ENCODE measurements around the gene MCRS1.

The MCRS1 gene

DNA sequence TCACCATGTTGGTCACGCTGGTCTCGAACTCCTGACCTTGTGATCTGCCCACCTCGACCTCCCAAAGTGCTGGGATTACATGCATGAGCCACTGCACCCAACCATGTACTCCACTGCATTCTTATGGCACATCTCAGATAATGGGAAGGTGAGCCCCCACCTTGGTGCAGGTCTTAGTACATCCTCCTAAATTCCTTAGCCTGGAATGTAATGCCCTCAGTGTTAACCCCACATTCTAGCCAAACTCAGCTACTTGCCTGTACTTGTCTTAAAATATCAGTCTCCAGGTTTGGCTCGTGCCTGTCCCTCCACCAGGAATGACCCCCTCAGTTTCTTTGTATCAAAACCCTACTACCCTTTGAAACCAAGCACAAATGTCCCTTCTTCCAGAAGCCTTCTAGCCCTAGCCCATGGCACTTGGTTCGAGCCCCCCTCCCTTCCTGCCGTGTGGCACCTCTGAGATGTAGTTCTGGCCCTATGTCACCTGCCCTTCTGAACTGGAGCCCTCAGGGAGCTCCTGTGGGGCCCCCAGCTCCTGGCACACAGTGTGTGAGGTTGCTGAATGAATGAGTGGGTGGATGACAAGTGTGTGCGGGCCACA lies 20.8 kb downstream of the MCRS1 start:
- no peak overlapping the region for H3K9ac ChIP-seq (ENCODE audit: low read depth, low read length, poor library complexity, severe bottlenecking)
- H3K4me1 ChIP-seq (ENCODE audit: insufficient read depth, low read length, poor library complexity, severe bottlenecking): peaks cover 8% of the 10 kb centered on the region
- no peak overlapping the region for H3K4me3 ChIP-seq (ENCODE audit: low read length, poor library complexity, severe bottlenecking)
- no peaks in the 10 kb centered on the region for H3K36me3 ChIP-seq (ENCODE audit: insufficient read depth, low read length)
- H3F3A ChIP-seq (ENCODE audit: low read depth): no peaks in the 10 kb centered on the region
- no peaks in the 10 kb centered on the region for H3K79me2 ChIP-seq (ENCODE audit: insufficient read depth, low read length)
- TF ChIP-seq, protein P1, sequence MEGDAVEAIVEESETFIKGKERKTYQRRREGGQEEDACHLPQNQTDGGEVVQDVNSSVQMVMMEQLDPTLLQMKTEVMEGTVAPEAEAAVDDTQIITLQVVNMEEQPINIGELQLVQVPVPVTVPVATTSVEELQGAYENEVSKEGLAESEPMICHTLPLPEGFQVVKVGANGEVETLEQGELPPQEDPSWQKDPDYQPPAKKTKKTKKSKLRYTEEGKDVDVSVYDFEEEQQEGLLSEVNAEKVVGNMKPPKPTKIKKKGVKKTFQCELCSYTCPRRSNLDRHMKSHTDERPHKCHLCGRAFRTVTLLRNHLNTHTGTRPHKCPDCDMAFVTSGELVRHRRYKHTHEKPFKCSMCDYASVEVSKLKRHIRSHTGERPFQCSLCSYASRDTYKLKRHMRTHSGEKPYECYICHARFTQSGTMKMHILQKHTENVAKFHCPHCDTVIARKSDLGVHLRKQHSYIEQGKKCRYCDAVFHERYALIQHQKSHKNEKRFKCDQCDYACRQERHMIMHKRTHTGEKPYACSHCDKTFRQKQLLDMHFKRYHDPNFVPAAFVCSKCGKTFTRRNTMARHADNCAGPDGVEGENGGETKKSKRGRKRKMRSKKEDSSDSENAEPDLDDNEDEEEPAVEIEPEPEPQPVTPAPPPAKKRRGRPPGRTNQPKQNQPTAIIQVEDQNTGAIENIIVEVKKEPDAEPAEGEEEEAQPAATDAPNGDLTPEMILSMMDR (conservative IDR thresholded peaks at IDR 0.05; ENCODE audit: low read length): no peak
- TF ChIP-seq EZH2phosphoT487 (IDR thresholded peaks at IDR 0.05; ENCODE audit: borderline replicate concordance): no peak
- H3K4me2 ChIP-seq (ENCODE audit: low read depth, low read length, poor library complexity, severe bottlenecking): no peak overlapping the region
- no peaks in the 10 kb centered on the region for H3K9me2 ChIP-seq (replicated peaks; ENCODE audit: low read depth, low read length)
- H3K27me3 ChIP-seq (ENCODE audit: insufficient read depth, low read length, poor library complexity, severe bottlenecking): no peaks in the 10 kb centered on the region
- no peaks in the 10 kb centered on the region for H4K20me1 ChIP-seq (ENCODE audit: insufficient read depth, low read length, poor library complexity, severe bottlenecking)
- H3K9me3 ChIP-seq (ENCODE audit: insufficient read depth, low read depth, low read length): no peaks in the 10 kb centered on the region
- H2AFZ ChIP-seq (ENCODE audit: low read length): no peak overlapping the region

DNA sequence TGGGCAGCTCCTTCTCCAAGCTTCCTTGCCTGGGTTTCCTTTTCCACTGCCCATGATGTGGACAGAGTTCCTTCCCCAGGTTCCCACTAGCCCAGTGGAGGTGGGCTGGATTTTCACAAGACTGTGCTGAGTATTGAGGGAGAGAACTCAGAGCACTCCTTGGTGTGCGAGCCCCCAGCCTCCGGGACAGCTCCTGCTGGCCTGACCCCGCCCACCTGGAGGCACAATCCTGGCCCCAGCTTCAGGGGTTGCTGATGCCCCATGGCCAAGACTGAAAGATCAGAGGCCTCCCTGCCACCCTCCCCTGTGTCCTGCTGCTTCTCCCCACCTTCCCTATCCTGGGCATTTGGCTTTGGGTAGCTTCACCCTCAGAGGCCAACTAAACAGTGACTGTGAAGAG lies 21.5 kb downstream of the MCRS1 start:
- H4K20me1 ChIP-seq (ENCODE audit: insufficient read depth, low read length, poor library complexity, severe bottlenecking): no peaks in the 10 kb centered on the region
- H3K9me2 ChIP-seq (replicated peaks; ENCODE audit: low read depth, low read length): no peaks in the 10 kb centered on the region
- H3K4me2 ChIP-seq (ENCODE audit: low read depth, low read length, poor library complexity, severe bottlenecking): no peak overlapping the region

DNA sequence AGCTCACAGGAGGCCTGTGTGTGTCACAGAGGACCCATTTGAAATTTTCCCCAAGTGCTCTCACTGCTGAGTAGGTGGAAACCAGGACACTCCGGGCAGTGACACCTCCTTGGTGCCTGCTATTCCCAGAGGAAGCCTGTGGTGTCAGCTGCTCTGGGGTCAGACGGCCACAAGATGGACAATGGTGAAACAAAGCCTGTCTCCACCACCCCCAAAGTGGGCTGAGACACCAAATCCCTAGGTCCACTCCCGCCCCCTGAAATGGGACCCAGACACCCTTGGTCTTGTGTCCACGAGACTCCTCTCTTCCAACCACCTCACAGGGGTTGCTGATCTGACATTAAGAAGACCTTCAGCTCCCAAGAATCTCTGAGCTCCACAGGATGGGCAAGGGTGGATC lies 22.1 kb downstream of the MCRS1 start:
- Histone ChIP-seq H3K9ac (ENCODE audit: low read depth, low read length, poor library complexity, severe bottlenecking) (no peak overlapping the region), H3K36me3 (ENCODE audit: insufficient read depth, low read length) (no peaks in the 10 kb centered on the region), H3K4me3 (ENCODE audit: low read length, poor library complexity, severe bottlenecking) (no peak overlapping the region), H3F3A (ENCODE audit: low read depth) (no peaks in the 10 kb centered on the region), H4K20me1 (ENCODE audit: insufficient read depth, low read length, poor library complexity, severe bottlenecking) (no peaks in the 10 kb centered on the region), H3K79me2 (ENCODE audit: insufficient read depth, low read length) (no peaks in the 10 kb centered on the region), H2AFZ (ENCODE audit: low read length) (no peak overlapping the region), H3K4me1 (ENCODE audit: insufficient read depth, low read length, poor library complexity, severe bottlenecking) (no peaks in the 10 kb centered on the region), H3K9me2 (replicated peaks; ENCODE audit: low read depth, low read length) (no peaks in the 10 kb centered on the region), H3K9me3 (ENCODE audit: insufficient read depth, low read depth, low read length) (no peaks in the 10 kb centered on the region), H3K4me2 (ENCODE audit: low read depth, low read length, poor library complexity, severe bottlenecking) (no peak overlapping the region), H3K27me3 (ENCODE audit: insufficient read depth, low read length, poor library complexity, severe bottlenecking) (no peaks in the 10 kb centered on the region)
- TF ChIP-seq, protein P1 (conservative IDR thresholded peaks at IDR 0.05; ENCODE audit: low read length): no peak
- no peak for TF ChIP-seq EZH2phosphoT487 (IDR thresholded peaks at IDR 0.05; ENCODE audit: borderline replicate concordance)

More for the DNA sequence above, 21.5 kb downstream of the MCRS1 start:
- H3K4me1 ChIP-seq (ENCODE audit: insufficient read depth, low read length, poor library complexity, severe bottlenecking): peaks cover 1% of the 10 kb centered on the region
- no peak overlapping the region for H3K4me3 ChIP-seq (ENCODE audit: low read length, poor library complexity, severe bottlenecking)
- no peaks in the 10 kb centered on the region for H3F3A ChIP-seq (ENCODE audit: low read depth)
- no peak for TF ChIP-seq EZH2phosphoT487 (IDR thresholded peaks at IDR 0.05; ENCODE audit: borderline replicate concordance)
- TF ChIP-seq, protein P1 (conservative IDR thresholded peaks at IDR 0.05; ENCODE audit: low read length): no peak
- H3K79me2 ChIP-seq (ENCODE audit: insufficient read depth, low read length): no peaks in the 10 kb centered on the region
- H3K27me3 ChIP-seq (ENCODE audit: insufficient read depth, low read length, poor library complexity, severe bottlenecking): no peaks in the 10 kb centered on the region
- no peak overlapping the region for H3K9ac ChIP-seq (ENCODE audit: low read depth, low read length, poor library complexity, severe bottlenecking)
- no peak overlapping the region for H2AFZ ChIP-seq (ENCODE audit: low read length)
- H3K9me3 ChIP-seq (ENCODE audit: insufficient read depth, low read depth, low read length): no peaks in the 10 kb centered on the region
- H3K36me3 ChIP-seq (ENCODE audit: insufficient read depth, low read length): no peaks in the 10 kb centered on the region

All from Loucy (cell line).